HEK293 (cell line): ENCODE results near the gene ILRUN.
"Not testable (repeated sequence)": the region's sequence is repeated elsewhere in the genome, so short reads cannot be mapped to it uniquely, and the experiment has no call there.

ENCODE experiments used
- CTCF ChIA-PET: fragments of 350-600 bp; formaldehyde crosslinking; extraction: SDS; loops from one replicate; lab custom pipeline; 2021; ENCODE audit warnings: antibody characterized with exemption; lab: Yijun Ruan, JAX
- POLR2A ChIA-PET: fragments of 300-600 bp; formaldehyde crosslinking; extraction: SDS; loops from one replicate; lab custom pipeline; 2020; ENCODE audit warnings: antibody characterized with exemption, inconsistent platforms; lab: Yijun Ruan, JAX
- H3K27ac ChIP-seq: fragments of 200-500 bp; sonication (Bioruptor generic); 2 replicates; pipeline ENCODE4 v1.5.1; 2014; ENCODE audit warnings: low read depth, low read length, control low read depth, inconsistent platforms; ENCODE audit errors: extremely low read depth
- H3K36me3 ChIP-seq, 2 experiments: fragments of 200-500 bp in 1 of 2; sonication (Bioruptor generic) in 1 of 2; 1 replicate in 1 of 2; 2 replicates in 1 of 2; pipeline ENCODE4 v1.5.1; 2014 to 2017; ENCODE audit warnings: inconsistent platforms in 2 of 2, low read length in 2 of 2; ENCODE audit not compliant: control insufficient read depth in 2 of 2, insufficient read depth in 1 of 2
- H3K4me1 ChIP-seq: fragments of 200-500 bp; sonication (Bioruptor generic); 2 replicates; pipeline ENCODE4 v1.5.1; 2014; ENCODE audit warnings: mild to moderate bottlenecking, low read length, inconsistent platforms; ENCODE audit not compliant: control insufficient read depth, insufficient read depth
- H3K4me3 ChIP-seq: 2 replicates; pipeline ENCODE4 v1.5.1; 2011; ENCODE audit warnings: low read depth, mild to moderate bottlenecking, control low read depth, low read length, moderate library complexity
- H3K9me3 ChIP-seq: fragments of 200-500 bp; sonication (Bioruptor generic); 2 replicates; pipeline ENCODE4 v1.5.1; 2014; ENCODE audit warnings: low read depth, low read length, inconsistent platforms; ENCODE audit not compliant: control insufficient read depth, insufficient read depth
- GLI4 ChIP-seq: fragments of 450-650 bp; formaldehyde crosslinking; IDR thresholded peaks from 2 replicates; pipeline ENCODE4 v1.5.1; 2016; ENCODE audit warnings: missing biosample characterization, missing genetic modification characterization
- KLF1 ChIP-seq: fragments of 450-650 bp; formaldehyde crosslinking; IDR thresholded peaks from 2 replicates; pipeline ENCODE4 v1.5.1; 2016; ENCODE audit warnings: missing biosample characterization, missing genetic modification characterization
- KLF10 ChIP-seq: fragments of 450-650 bp; IDR thresholded peaks from 2 replicates; pipeline ENCODE4 v1.5.1; 2018; ENCODE audit warnings: missing biosample characterization, mild to moderate bottlenecking, missing genetic modification characterization
- PRDM10 ChIP-seq: fragments of 450-650 bp; formaldehyde crosslinking; IDR thresholded peaks from 2 replicates; pipeline ENCODE4 v1.5.1; 2016; ENCODE audit warnings: missing biosample characterization, missing genetic modification characterization
- PRDM4 ChIP-seq: fragments of 450-650 bp; formaldehyde crosslinking; IDR thresholded peaks from 2 replicates; pipeline ENCODE4 v1.5.1; 2017; ENCODE audit warnings: missing biosample characterization, missing genetic modification characterization
- SP3 ChIP-seq: fragments of 450-650 bp; formaldehyde crosslinking; IDR thresholded peaks from 2 replicates; pipeline ENCODE4 v1.5.1; 2016; ENCODE audit warnings: missing biosample characterization, missing genetic modification characterization
- WT1 ChIP-seq: fragments of 450-650 bp; formaldehyde crosslinking; IDR thresholded peaks from 2 replicates; pipeline ENCODE4 v1.5.1; 2016; ENCODE audit warnings: missing biosample characterization, missing genetic modification characterization
- ZEB2 ChIP-seq: fragments of 450-650 bp; formaldehyde crosslinking; IDR thresholded peaks from 2 replicates; pipeline ENCODE4 v1.5.1; 2016; ENCODE audit warnings: missing biosample characterization, missing genetic modification characterization
- ZFP41 ChIP-seq: fragments of 450-650 bp; formaldehyde crosslinking; IDR thresholded peaks from 2 replicates; pipeline ENCODE4 v1.5.1; 2016; ENCODE audit warnings: missing biosample characterization, missing genetic modification characterization, borderline replicate concordance
- ZNF10 ChIP-seq: fragments of 450-650 bp; formaldehyde crosslinking; IDR thresholded peaks from 2 replicates; pipeline ENCODE4 v1.5.1; 2017; ENCODE audit warnings: missing biosample characterization, missing genetic modification characterization
- ZNF280C ChIP-seq: fragments of 450-650 bp; formaldehyde crosslinking; IDR thresholded peaks from 2 replicates; pipeline ENCODE4 v1.5.1; 2016; ENCODE audit warnings: missing biosample characterization, missing genetic modification characterization
- ZNF423 ChIP-seq: fragments of 450-650 bp; formaldehyde crosslinking; IDR thresholded peaks from 2 replicates; pipeline ENCODE4 v1.5.1; 2016; ENCODE audit warnings: missing biosample characterization, missing genetic modification characterization
- ZNF560 ChIP-seq: fragments of 450-650 bp; formaldehyde crosslinking; IDR thresholded peaks from 2 replicates; pipeline ENCODE4 v1.5.1; 2017; ENCODE audit warnings: missing biosample characterization, missing genetic modification characterization, borderline replicate concordance

ILRUN gene

GRCh38 chr6:34720160-34720559 is 23.6 kb upstream of the ILRUN start:
- H3K4me1 ChIP-seq, H3K36me3 ChIP-seq, CTCF ChIA-PET, POLR2A ChIA-PET, H3K27ac ChIP-seq, H3K4me3 ChIP-seq, H3K9me3 ChIP-seq: not testable (repeated sequence)
- peak; percentile 80 for TF ChIP-seq KLF1 (tag by site-specific recombination)
- TF ChIP-seq SP3 (tag by site-specific recombination): 0 out of 2 replicates have a peak, but pooled peaks have one; percentile 10
- peak; percentile 80 for TF ChIP-seq WT1 (tag by site-specific recombination)

- CTCF ChIA-PET, H3K4me3 ChIP-seq: not testable (repeated sequence)
- POLR2A ChIA-PET: interaction anchor here (1.0 kb wide), 1 partner anchor 72 kb away, joined by 3 read pairs; the partner anchor contains the start of gene BLTP3A
These were observed 23.1 kb upstream of the ILRUN start for GRCh38 chr6:34719646-34720045.

GRCh38 chr6:34718976-34719375 is 22.4 kb upstream of the ILRUN start:
- CTCF ChIA-PET: no interaction called here
- TF ChIP-seq PRDM4 (tag by site-specific recombination): no peak
- TF ChIP-seq ZNF560 (tag by site-specific recombination): no peak
- no peak for TF ChIP-seq ZEB2 (tag by site-specific recombination)
- no peak for TF ChIP-seq KLF10 (tag by site-specific recombination)
- no peak for TF ChIP-seq ZFP41 (tag by site-specific recombination)
- no peak for TF ChIP-seq ZNF280C (tag by site-specific recombination)
- TF ChIP-seq ZNF423 (tag by site-specific recombination): no peak
- TF ChIP-seq GLI4 (tag by site-specific recombination): no peak
- TF ChIP-seq ZNF10 (tag by site-specific recombination): no peak
- peaks cover 6% of the 10 kb centered on the region for H3K4me1 ChIP-seq
- H3K36me3 ChIP-seq: no peaks in the 10 kb centered on the region
- no peak overlapping the region for H3K4me3 ChIP-seq
- POLR2A ChIA-PET: interaction anchor here (0.7 to 1.0 kb wide), 2 partner anchors 38 to 73 kb away, joined by 3 read pairs; partner anchors contain the start of genes BLTP3A and SNRPC
- no peaks in the 10 kb centered on the region for H3K9me3 ChIP-seq
- H3K27ac ChIP-seq: no peak overlapping the region

More at GRCh38 chr6:34719646-34720045, 23.1 kb upstream of the ILRUN start:
- not testable (repeated sequence) for H3K9me3 ChIP-seq, H3K27ac ChIP-seq, H3K4me1 ChIP-seq, H3K36me3 ChIP-seq
- TF ChIP-seq PRDM10 (tag by site-specific recombination): peak; percentile 73
